ENCODE data around the gene LRRC43. TPM values are rescaled to one million over a fixed set of nuclear protein-coding genes. Genes with fewer than 3 reads are reported as not detected.

Gene LRRC43
- total RNA-seq, 1 donor = 1.7 TPM

DNA sequence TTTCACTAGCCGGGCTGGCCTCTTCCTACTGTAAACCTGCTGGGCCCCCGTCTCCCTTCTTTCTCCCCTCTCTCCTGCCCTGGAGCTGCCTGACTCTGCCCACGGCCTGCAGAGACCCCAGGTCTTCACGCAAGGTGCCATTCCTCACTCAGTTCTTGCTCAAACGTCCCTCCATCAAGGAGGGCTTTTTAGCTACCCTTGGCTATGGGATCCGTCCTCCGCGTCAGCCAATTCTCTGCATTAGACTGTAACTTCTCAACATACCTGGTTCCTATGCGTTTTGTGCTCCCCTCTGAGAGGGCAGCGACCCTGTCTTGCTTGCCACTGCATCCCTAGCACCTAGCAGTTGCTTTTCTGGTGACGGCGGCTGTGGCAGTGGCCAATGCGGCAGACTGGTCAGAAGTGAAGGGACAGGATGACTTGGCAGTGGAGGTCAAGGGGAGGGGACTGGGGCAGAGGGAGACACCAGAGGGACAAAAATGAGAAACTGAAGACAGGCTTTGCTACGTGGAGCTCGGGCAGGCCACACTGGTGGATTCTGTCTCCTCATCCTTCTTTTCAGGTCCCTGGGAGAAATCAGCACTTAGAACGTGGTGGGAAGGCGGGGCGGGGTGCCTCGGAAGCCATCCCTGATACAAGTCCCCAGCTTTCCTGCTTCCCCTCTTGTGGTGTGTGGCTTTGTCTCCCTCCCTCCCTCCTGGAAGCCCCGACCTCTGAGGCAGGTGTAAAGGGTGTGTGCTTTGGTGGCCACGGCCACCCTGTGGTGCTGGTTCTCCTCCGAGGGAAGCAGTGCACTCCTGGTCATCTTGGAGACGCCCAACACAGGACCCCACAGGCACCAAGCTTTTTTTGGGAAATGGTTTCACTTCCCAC lies 22.4 kb downstream of the LRRC43 start:
- TF ChIP-seq, protein P1, sequence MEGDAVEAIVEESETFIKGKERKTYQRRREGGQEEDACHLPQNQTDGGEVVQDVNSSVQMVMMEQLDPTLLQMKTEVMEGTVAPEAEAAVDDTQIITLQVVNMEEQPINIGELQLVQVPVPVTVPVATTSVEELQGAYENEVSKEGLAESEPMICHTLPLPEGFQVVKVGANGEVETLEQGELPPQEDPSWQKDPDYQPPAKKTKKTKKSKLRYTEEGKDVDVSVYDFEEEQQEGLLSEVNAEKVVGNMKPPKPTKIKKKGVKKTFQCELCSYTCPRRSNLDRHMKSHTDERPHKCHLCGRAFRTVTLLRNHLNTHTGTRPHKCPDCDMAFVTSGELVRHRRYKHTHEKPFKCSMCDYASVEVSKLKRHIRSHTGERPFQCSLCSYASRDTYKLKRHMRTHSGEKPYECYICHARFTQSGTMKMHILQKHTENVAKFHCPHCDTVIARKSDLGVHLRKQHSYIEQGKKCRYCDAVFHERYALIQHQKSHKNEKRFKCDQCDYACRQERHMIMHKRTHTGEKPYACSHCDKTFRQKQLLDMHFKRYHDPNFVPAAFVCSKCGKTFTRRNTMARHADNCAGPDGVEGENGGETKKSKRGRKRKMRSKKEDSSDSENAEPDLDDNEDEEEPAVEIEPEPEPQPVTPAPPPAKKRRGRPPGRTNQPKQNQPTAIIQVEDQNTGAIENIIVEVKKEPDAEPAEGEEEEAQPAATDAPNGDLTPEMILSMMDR (IDR thresholded peaks at IDR 0.05; ENCODE audit: insufficient read depth, low read depth, low read length) = no peak
- H3K4me3 ChIP-seq (ENCODE audit: low read depth, low read length) = no peak overlapping the region
- no peak for DNase-seq (ENCODE audit: low read depth)

DNA sequence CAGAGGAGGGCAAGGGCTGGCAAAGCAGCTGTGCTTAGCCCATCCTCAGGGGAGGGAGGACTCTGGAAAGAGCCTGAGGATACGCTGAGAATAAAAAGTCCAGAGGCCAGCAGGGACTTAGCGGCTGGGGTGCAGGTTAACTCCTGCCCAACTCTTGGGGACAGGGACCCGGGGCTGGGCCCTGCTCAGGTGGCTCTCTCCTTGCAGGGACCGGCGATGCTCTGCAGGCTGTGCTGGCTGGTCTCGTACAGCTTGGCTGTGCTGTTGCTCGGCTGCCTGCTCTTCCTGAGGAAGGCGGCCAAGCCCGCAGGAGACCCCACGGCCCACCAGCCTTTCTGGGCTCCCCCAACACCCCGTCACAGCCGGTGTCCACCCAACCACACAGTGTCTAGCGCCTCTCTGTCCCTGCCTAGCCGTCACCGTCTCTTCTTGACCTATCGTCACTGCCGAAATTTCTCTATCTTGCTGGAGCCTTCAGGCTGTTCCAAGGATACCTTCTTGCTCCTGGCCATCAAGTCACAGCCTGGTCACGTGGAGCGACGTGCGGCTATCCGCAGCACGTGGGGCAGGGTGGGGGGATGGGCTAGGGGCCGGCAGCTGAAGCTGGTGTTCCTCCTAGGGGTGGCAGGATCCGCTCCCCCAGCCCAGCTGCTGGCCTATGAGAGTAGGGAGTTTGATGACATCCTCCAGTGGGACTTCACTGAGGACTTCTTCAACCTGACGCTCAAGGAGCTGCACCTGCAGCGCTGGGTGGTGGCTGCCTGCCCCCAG lies 23.4 kb downstream of the LRRC43 start:
- H3K4me3 ChIP-seq (ENCODE audit: low read depth, low read length) = no peak overlapping the region
- TF ChIP-seq, protein P1 (IDR thresholded peaks at IDR 0.05; ENCODE audit: insufficient read depth, low read depth, low read length) = no peak
- no peak for DNase-seq (ENCODE audit: low read depth)

DNA sequence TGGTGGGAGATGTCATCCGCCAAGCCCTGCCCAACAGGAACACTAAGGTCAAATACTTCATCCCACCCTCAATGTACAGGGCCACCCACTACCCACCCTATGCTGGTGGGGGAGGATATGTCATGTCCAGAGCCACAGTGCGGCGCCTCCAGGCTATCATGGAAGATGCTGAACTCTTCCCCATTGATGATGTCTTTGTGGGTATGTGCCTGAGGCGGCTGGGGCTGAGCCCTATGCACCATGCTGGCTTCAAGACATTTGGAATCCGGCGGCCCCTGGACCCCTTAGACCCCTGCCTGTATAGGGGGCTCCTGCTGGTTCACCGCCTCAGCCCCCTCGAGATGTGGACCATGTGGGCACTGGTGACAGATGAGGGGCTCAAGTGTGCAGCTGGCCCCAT lies 24.1 kb downstream of the LRRC43 start:
- TF ChIP-seq, protein P1 (IDR thresholded peaks at IDR 0.05; ENCODE audit: insufficient read depth, low read depth, low read length) = no peak
- no peak overlapping the region for H3K4me3 ChIP-seq (ENCODE audit: low read depth, low read length)
- no peak for DNase-seq (ENCODE audit: low read depth)

DNA sequence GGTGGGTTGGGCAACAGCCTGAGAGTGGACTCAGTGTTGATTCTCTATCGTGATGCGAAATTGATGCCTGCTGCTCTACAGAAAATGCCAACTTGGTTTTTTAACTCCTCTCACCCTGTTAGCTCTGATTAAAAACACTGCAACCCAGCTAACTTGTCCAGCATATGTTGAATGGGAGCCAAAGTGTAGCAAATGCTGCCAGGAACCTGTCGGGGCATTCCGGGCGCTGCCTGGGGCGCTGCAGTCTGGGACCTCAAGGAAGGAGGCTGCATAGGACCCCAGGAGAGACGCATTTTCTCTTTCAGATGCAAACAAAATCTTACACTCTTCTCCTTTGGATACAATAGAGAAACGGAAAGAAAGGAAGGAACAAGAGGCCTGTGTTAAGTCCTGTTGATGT lies 24.5 kb downstream of the LRRC43 start:
- no peak overlapping the region for H3K4me3 ChIP-seq (ENCODE audit: low read depth, low read length)
- no peak for DNase-seq (ENCODE audit: low read depth)
- TF ChIP-seq, protein P1 (IDR thresholded peaks at IDR 0.05; ENCODE audit: insufficient read depth, low read depth, low read length) = no peak

DNA sequence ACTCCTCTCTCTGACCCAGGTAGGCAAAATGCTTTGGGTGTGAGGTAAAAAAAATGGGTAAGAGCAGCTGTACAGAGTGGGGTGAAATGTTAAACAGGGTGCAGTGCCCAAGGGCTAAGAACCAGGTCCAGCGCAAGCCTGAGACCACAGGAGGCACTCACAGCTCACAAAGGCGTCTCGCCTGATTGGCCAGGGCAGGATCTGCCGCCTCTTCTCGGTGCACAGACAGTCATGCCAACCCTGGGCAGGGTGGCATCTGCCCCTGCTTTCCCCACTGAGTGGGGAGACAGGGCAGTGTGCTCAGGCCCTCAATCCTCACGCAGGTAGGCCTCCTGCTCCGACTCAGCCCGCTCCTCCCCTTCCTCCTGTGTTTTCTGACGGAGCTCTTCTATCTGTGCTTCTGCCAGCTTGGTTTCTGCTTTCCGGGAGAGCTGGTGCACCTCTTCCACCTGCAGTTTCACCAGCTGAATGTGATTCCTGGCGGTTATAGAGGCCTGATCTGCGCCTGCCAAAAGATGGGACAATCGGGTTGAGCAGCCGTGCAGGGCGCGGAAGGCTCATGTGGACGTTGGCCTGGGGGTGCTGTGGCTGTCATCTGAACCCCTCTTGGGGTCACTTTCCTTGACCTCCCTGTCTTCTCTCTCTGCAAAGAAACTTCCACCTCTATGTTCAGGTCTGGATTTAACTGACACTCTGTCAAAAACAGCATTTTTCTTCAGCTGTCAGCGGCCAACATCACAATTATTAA lies 25.3 kb downstream of the LRRC43 start:
- no peak for DNase-seq (ENCODE audit: low read depth)
- TF ChIP-seq, protein P1 (IDR thresholded peaks at IDR 0.05; ENCODE audit: insufficient read depth, low read depth, low read length) = no peak
- no peak overlapping the region for H3K4me3 ChIP-seq (ENCODE audit: low read depth, low read length)

DNA sequence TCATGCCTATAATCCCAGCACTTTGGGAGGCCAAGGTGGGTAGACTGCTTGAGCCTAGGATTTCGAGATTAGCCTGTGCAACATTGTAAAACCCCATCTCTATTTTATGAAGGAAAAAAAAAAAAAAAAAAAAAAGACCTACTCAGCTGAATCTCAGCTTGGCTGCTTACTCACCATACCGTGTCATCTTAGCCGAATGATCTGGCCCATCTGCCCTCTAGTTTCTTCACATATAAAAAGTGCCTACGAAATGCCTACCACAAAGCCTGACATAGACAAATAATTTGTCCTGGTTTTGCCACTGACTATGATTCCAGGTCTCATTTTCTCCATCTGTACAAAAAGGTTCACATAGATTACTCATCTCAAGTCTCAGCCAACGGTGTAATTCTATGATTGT lies 32.8 kb downstream of the LRRC43 start:
- TF ChIP-seq, protein P1 (IDR thresholded peaks at IDR 0.05; ENCODE audit: insufficient read depth, low read depth, low read length) = no peak
- DNase-seq (ENCODE audit: low read depth) = no peak

More for the DNA sequence above, 32.8 kb downstream of the LRRC43 start:
- no peak overlapping the region for H3K4me3 ChIP-seq (ENCODE audit: low read depth, low read length)

Data from fibroblast of villous mesenchyme (primary cell).